ENCODE results near the gene CARD14.

Gene CARD14

DNA sequence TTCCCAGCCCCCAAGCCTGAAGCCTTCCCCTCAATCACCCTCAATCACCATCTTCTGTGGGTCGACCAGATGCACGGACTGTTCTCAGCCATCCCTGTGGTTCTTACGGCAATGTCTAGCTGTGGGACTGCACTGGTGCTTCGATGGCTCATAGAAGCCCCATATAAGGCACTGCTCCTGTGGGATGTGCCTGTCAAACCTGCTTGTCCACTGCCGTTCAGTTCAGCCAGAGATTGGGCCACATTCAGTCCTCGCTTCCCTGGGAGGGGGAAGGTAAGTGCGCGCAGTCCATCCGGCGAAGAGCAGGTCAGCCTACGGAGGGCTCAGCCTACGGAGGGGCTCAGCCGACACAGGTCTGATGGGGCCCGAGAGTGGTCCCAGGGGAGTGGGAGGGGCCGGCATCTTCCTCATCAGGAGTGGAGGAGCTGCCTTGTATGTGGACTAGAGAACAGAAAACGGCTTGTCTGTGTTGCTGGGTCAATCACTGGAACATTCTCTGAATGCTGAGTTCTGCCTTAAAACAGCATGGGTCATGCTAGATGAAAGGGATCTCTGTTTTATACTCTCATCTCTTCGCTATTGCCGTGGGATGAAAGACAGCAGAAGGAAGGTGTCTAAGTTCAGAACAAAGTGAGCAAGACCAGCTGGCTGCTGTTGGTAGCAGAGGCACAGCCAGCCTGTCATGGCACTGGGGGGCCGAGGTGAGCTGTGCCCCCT, at the start of gene CARD14:
TSS of gene CARD14 (plus strand) at position 247 of the 717 bp plus-strand sequence. CDS start 11,409 bp downstream, outside the sequence.
- TF ChIP-seq, protein P1, sequence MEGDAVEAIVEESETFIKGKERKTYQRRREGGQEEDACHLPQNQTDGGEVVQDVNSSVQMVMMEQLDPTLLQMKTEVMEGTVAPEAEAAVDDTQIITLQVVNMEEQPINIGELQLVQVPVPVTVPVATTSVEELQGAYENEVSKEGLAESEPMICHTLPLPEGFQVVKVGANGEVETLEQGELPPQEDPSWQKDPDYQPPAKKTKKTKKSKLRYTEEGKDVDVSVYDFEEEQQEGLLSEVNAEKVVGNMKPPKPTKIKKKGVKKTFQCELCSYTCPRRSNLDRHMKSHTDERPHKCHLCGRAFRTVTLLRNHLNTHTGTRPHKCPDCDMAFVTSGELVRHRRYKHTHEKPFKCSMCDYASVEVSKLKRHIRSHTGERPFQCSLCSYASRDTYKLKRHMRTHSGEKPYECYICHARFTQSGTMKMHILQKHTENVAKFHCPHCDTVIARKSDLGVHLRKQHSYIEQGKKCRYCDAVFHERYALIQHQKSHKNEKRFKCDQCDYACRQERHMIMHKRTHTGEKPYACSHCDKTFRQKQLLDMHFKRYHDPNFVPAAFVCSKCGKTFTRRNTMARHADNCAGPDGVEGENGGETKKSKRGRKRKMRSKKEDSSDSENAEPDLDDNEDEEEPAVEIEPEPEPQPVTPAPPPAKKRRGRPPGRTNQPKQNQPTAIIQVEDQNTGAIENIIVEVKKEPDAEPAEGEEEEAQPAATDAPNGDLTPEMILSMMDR (IDR thresholded peaks at IDR 0.05; ENCODE audit: control insufficient read depth, extremely low read depth, insufficient read depth), result no peak
- peak; percentile 92 for DNase-seq (ENCODE audit: low read depth)
- H3K4me3 ChIP-seq (ENCODE audit: low read depth, low read length), result peak within 1 kb of the TSS; percentile 62

DNA sequence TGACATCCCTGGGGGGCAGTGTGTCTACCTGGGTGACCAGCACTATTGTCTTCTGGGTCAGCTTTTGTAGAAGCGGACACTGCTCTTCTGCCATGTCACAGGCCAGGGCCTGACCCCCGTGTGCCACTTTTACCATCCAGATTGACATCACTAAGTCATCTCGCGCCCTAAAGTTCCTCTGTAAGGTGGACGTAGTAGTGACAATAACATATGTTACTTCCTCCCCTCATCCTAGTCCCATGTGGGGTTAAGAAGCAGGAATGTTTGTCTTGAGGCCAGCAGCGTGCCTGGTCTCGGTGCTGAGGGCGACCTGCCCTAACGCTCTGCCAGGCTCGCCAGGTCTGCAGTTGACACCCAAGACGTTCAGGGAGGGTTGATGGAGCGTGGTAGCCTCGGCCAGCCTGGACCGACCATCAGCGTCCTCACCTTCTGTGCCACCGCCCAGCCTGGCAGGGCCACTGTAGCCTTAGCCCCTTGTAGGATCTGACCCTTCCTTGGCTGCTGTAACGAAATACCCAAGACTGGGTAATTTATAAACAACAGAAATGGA, 47.7 kb upstream of the CARD14 start:
- no peak overlapping the region for H3K4me3 ChIP-seq (ENCODE audit: low read depth, low read length)
- DNase-seq (ENCODE audit: low read depth), result no peak
- TF ChIP-seq, protein P1 (IDR thresholded peaks at IDR 0.05; ENCODE audit: control insufficient read depth, extremely low read depth, insufficient read depth), result no peak

DNA sequence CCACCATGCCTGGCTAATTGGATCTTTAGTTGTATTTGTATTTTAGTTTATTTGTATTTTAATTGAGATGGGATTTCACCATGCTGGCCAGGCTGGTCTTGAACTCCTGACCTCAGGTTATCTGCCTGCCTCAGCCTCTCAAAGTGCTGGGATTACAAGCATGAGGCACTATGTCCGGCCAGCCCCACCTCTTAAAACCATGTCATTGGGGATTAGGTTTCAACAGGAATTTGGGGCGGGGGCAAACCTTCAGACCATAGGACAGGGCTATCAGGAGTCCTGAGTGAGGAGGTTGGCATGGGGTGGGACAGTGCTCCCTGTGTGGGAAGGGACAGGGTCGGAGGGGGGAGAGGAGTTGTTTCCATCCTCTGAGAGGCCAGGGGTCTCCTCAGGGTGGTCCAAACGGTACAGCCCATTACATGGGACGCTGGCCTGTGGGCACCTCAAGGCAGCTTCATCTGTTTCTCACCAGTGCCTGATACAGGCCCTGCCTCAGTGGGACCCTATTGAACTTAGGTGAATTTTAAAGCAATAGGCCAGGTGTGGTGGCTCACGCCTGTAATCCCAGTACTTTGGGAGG, 46.8 kb upstream of the CARD14 start:
- TF ChIP-seq, protein P1 (IDR thresholded peaks at IDR 0.05; ENCODE audit: control insufficient read depth, extremely low read depth, insufficient read depth), result no peak
- DNase-seq (ENCODE audit: low read depth), result no peak
- H3K4me3 ChIP-seq (ENCODE audit: low read depth, low read length), result no peak overlapping the region

DNA sequence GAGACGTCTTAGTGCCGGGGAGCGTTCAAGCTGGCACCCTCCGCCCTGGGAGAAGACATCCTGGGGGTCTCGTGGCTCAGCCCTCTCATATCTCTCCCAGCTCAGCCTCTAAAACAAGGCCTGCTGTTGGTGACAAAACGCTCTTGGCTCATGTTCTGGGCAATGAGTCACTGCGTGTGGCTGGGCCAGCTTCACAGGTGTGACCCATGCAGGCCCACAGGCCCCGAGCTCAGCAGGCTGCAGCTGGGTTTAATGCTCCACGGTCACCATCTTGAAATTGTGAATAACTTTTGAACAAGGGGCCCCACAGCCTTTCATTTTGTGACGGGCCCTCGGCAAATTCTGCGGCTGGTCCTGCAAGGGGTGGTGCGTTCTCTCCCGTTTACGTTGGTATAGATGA, 46.0 kb upstream of the CARD14 start:
- TF ChIP-seq, protein P1 (IDR thresholded peaks at IDR 0.05; ENCODE audit: control insufficient read depth, extremely low read depth, insufficient read depth), result no peak
- H3K4me3 ChIP-seq (ENCODE audit: low read depth, low read length), result no peak overlapping the region
- DNase-seq (ENCODE audit: low read depth), result no peak

DNA sequence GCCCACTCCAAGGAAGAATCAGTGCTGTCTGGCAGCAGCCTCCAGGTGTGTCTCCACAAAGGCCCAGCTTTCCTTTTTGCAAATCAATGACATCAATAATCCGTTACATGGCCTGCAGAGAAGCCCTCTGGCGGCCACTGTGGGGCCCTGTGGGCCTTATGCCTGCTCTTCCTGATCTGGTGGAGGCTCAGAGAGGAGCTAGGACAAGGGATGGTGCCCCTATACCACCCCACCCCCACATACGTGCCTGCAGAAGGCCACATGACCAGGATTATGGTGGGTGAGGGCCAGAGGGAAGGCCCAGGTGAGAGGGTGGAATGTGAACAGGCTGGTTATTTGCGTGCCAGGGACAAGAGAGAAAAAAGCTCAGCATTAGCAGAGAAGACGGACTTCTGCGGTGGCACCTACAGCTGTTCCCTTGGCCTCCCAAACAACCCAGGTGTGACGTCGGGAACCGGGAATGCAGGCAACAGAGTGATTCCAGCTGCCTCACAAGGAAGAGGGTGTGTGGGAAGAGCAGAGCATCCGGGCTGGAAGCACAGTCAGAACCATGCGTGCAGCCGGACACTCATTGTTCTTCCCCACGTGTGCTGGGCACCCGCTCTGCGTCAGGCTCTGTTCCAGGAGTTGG, 45.4 kb upstream of the CARD14 start:
- DNase-seq (ENCODE audit: low read depth), result no peak
- no peak overlapping the region for H3K4me3 ChIP-seq (ENCODE audit: low read depth, low read length)

DNA sequence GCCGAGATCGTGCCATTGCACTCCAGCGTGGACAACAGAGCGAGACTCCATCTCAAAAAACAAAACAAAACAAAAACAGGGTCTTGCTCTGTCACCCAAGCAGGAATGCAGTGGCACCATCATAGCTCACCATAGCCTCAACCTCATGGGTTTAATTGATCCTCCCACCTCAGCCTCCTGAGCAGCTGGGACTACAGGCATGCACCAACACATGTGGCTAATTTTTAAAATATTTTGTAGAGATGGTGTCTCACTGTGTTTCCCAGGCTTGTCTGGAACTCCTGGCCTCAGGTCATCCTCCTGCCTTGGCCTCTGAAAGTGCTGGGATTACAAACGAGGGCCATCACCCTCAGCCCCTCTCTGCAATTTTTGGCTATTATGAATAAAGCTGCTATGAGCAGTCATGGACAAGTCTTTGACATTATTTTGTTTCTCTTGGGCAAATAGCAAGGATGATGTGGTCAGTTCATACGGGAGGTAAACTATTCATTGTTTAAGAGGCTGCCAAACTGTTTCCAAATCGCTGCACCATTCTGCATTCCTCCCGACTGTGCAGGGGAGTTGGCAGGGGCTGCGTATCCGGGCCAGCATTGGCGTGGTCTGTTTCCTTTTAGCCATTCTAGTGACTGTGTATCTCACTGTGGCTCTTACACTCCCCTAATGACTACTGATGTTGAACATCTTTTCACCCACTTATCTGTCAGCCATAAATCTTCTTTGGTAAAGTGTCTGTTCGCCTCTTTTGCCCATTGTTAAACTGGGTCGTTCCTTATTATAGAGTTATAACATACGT, 44.0 kb upstream of the CARD14 start:
- no peak for DNase-seq (ENCODE audit: low read depth)
- TF ChIP-seq, protein P1 (IDR thresholded peaks at IDR 0.05; ENCODE audit: control insufficient read depth, extremely low read depth, insufficient read depth), result no peak
- no peak overlapping the region for H3K4me3 ChIP-seq (ENCODE audit: low read depth, low read length)

More for the DNA sequence above, 45.4 kb upstream of the CARD14 start:
- TF ChIP-seq, protein P1 (IDR thresholded peaks at IDR 0.05; ENCODE audit: control insufficient read depth, extremely low read depth, insufficient read depth), result peak; percentile 27; the same call in 1 of the 2 replicates

Data from LNCaP clone FGC (cell line).